Mammary epithelial cell (primary cell): Measurements from ENCODE around the gene FAF2.

Experiments used
- CTCF ChIP-seq, 2 donors: IDR thresholded peaks in 1 of 2; conservative IDR thresholded peaks in 1 of 2; 2 replicates each; pipeline ENCODE4 v1.5.1; 2011 to 2012; ENCODE audit warnings: inconsistent platforms in 2 of 2, low read length in 2 of 2, mild to moderate bottlenecking in 2 of 2, control low read depth in 1 of 2, low read depth in 1 of 2; ENCODE audit not compliant: insufficient read depth in 1 of 2; ENCODE audit errors: extremely low read depth in 1 of 2
- EZH2 ChIP-seq: IDR thresholded peaks from 2 replicates; pipeline ENCODE4 v1.6.1; 2012; ENCODE audit warnings: low read length, inconsistent platforms, borderline replicate concordance

GRCh38 chr5:176473335-176474006 is 25.3 kb downstream of the FAF2 start:
- TF ChIP-seq CTCF (conservative IDR thresholded peaks at IDR 0.05 in 1 of 2, IDR thresholded peaks at IDR 0.05 in 1 of 2; ENCODE audit: extremely low read depth in 1 of 2, insufficient read depth in 1 of 2, low read depth in 1 of 2, low read length in 2 of 2) (no peak), EZH2 (no peak)
